Measurements from ENCODE around the gene PC.

- TF ChIP-seq EZH2 (IDR thresholded peaks at IDR 0.05; ENCODE audit: low read length, unreplicated experiment) = no peak
- TF ChIP-seq CTCF (conservative IDR thresholded peaks at IDR 0.05; ENCODE audit: low read depth, low read length) = no peak
Observed at GRCh38 chr11:66962801-66963200, 4.6 kb upstream of the PC start.

Measured in PC-3 (cell line).